RWPE2 (cell line): ENCODE data around the gene INF2.

Experiments
- ATAC-seq: fragments of 200-7000 bp; cut with Tn5 transposase; 3 replicates; pipeline ENCODE4 v1.9.1; 2021; ENCODE audit warnings: low read depth
- DNase-seq: peaks from one replicate; pipeline ENCODE4 v3.0.0-alpha.2; 2020; ENCODE audit warnings: low spot score
- H3K27ac ChIP-seq: fragments of 450-650 bp; 2 replicates; pipeline ENCODE4 v1.5.1; 2017; ENCODE audit warnings: mild to moderate bottlenecking; ENCODE audit not compliant: poor library complexity, severe bottlenecking
- H3K27me3 ChIP-seq: fragments of 250-450 bp; sonication (Bioruptor Pico); 2 replicates; pipeline ENCODE4 v1.5.1; 2021; ENCODE audit warnings: mild to moderate bottlenecking, moderate library complexity; ENCODE audit not compliant: insufficient read depth, poor library complexity, severe bottlenecking
- H3K36me3 ChIP-seq: fragments of 250-450 bp; sonication (Bioruptor Pico); 2 replicates; pipeline ENCODE4 v1.5.1; 2020; ENCODE audit warnings: low read depth, mild to moderate bottlenecking, moderate library complexity
- H3K4me1 ChIP-seq: fragments of 250-450 bp; sonication (Bioruptor Pico); 2 replicates; pipeline ENCODE4 v1.5.1; 2021; ENCODE audit warnings: mild to moderate bottlenecking, moderate library complexity; ENCODE audit not compliant: insufficient read depth, poor library complexity, severe bottlenecking
- H3K4me3 ChIP-seq: fragments of 250-450 bp; sonication (Bioruptor Pico); 2 replicates; pipeline ENCODE4 v1.5.1; 2021; ENCODE audit warnings: mild to moderate bottlenecking, moderate library complexity; ENCODE audit not compliant: severe bottlenecking
- H3K9me3 ChIP-seq: fragments of 250-450 bp; sonication (Bioruptor Pico); 2 replicates; pipeline ENCODE4 v1.5.1; 2021; ENCODE audit warnings: mild to moderate bottlenecking, moderate library complexity; ENCODE audit not compliant: severe bottlenecking
- CTCF ChIP-seq: fragments of 450-650 bp; IDR thresholded peaks from one replicate; pipeline ENCODE4 v1.5.1; 2017; ENCODE audit warnings: mild to moderate bottlenecking, moderate library complexity; ENCODE audit not compliant: poor library complexity, severe bottlenecking

The INF2 gene

GRCh38 chr14:104753528-104754212 lies 64.3 kb downstream of the INF2 start:
- H3K27me3 ChIP-seq: no peaks in the 10 kb centered on the region
- peaks cover 40% of the 10 kb centered on the region for H3K36me3 ChIP-seq
- peak overlapping the region; percentile 81 for H3K4me3 ChIP-seq
- H3K9me3 ChIP-seq: no peaks in the 10 kb centered on the region
- peak overlapping the region; percentile 55 for H3K27ac ChIP-seq
- no peak for TF ChIP-seq CTCF
- peaks cover 22% of the 10 kb centered on the region for H3K4me1 ChIP-seq
- DNase-seq (no peak), ATAC-seq (no peak)

GRCh38 chr14:104754213-104754851 lies 64.9 kb downstream of the INF2 start:
- peak overlapping the region; percentile 81 for H3K4me3 ChIP-seq
- no peak for TF ChIP-seq CTCF
- H3K36me3 ChIP-seq: peaks cover 46% of the 10 kb centered on the region
- no peaks in the 10 kb centered on the region for H3K9me3 ChIP-seq
- ATAC-seq (no peak), DNase-seq (no peak)
- peaks cover 17% of the 10 kb centered on the region for H3K4me1 ChIP-seq
- H3K27me3 ChIP-seq: no peaks in the 10 kb centered on the region
- peak overlapping the region; percentile 55 for H3K27ac ChIP-seq

- no peaks in the 10 kb centered on the region for H3K27me3 ChIP-seq
- no peaks in the 10 kb centered on the region for H3K9me3 ChIP-seq
- DNase-seq: no peak
- peaks cover 6% of the 10 kb centered on the region for H3K4me1 ChIP-seq
- no peak for TF ChIP-seq CTCF
- peaks cover 53% of the 10 kb centered on the region for H3K36me3 ChIP-seq
- H3K4me3 ChIP-seq: no peak overlapping the region
- no peak overlapping the region for H3K27ac ChIP-seq
- no peak for ATAC-seq
These were observed 66.2 kb downstream of the INF2 start for GRCh38 chr14:104755621-104756020.

- H3K36me3 ChIP-seq: peaks cover 53% of the 10 kb centered on the region
- H3K4me1 ChIP-seq: peaks cover 6% of the 10 kb centered on the region
- no peak overlapping the region for H3K27ac ChIP-seq
These were observed 67.2 kb downstream of the INF2 start for GRCh38 chr14:104756477-104757237.

More at GRCh38 chr14:104756477-104757237, 67.2 kb downstream of the INF2 start:
- Histone ChIP-seq H3K4me3 (no peak overlapping the region), H3K27me3 (no peaks in the 10 kb centered on the region), H3K9me3 (no peaks in the 10 kb centered on the region)
- no peak for ATAC-seq
- TF ChIP-seq CTCF: no peak
- no peak for DNase-seq
